ENCODE data around the gene LRRC58.

GRCh38 chr3:120276767-120277166 lies 72.4 kb downstream of the LRRC58 start:
- TF ChIP-seq CTCF (IDR thresholded peaks at IDR 0.05) (no peak), POLR2A (IDR thresholded peaks at IDR 0.05) (no peak)

All from adrenal gland (tissue), 5 donors.